GM19467 (cell line): ENCODE data around the gene BTN1A1.

ENCODE experiments used
- ATAC-seq: cut with Tn5 transposase; IDR thresholded peaks from one replicate; pipeline ENCODE4 v1.9.1; 2021; ENCODE audit warnings: mild to moderate bottlenecking, moderate library complexity; ENCODE audit not compliant: unreplicated experiment

Gene BTN1A1

GRCh38 chr6:26556263-26557070 lies 56.4 kb downstream of the BTN1A1 start:
- ATAC-seq = no peak
